Tibial nerve (tissue), 4 donors: Measurements from ENCODE around the gene IBA57. TPM values are rescaled to one million over a fixed set of nuclear protein-coding genes. Genes with fewer than 3 reads are reported as not detected.
"Not testable (repeated sequence)": the region's sequence is repeated elsewhere in the genome, so short reads cannot be mapped to it uniquely, and the experiment has no call there.

Experiments used
- DNase-seq, 2 donors: peaks; one replicate each; pipeline ENCODE4 v3.0.0-alpha.2; 2019; ENCODE audit warnings: low spot score in 2 of 2
- H3K27ac ChIP-seq, 4 donors: fragments of 200-600 bp; sonication (generic) in 3 of 4; one replicate each; pipeline ENCODE4 v1.5.1; 2017 to 2019; ENCODE audit warnings: mild to moderate bottlenecking in 1 of 4
- H3K27me3 ChIP-seq, 2 donors: fragments of 200-600 bp; sonication (generic) in 1 of 2; one replicate each; pipeline versions ENCODE4 v1.5.1 to v1.6.0; 2017 to 2019
- H3K36me3 ChIP-seq, 3 donors: fragments of 200-600 bp; sonication (generic); one replicate each; pipeline ENCODE4 v1.5.1; 2018 to 2019
- H3K4me1 ChIP-seq, 4 donors: fragments of 200-600 bp; sonication (generic) in 3 of 4; one replicate each; pipeline ENCODE4 v1.5.1; 2017 to 2019
- H3K4me3 ChIP-seq, 4 donors: fragments of 200-600 bp; sonication (generic) in 3 of 4; one replicate each; pipeline ENCODE4 v1.5.1; 2017 to 2019; ENCODE audit warnings: mild to moderate bottlenecking in 1 of 4, moderate library complexity in 1 of 4
- H3K9me3 ChIP-seq, 4 donors: fragments of 200-600 bp; sonication (generic) in 3 of 4; one replicate each; pipeline ENCODE4 v1.5.1; 2017 to 2019
- CTCF ChIP-seq, 5 experiments: fragments of 200-600 bp in 3 of 5; fragments of 450-650 bp in 2 of 5; sonication (generic) in 3 of 5; IDR thresholded peaks; one replicate each; pipeline ENCODE4 v1.5.1; 2016 to 2019; ENCODE audit warnings: antibody characterized with exemption in 5 of 5, mild to moderate bottlenecking in 3 of 5, moderate library complexity in 2 of 5
- EP300 ChIP-seq, 2 donors: sonication (generic); formaldehyde crosslinking; IDR thresholded peaks; one replicate each; pipeline ENCODE4 v1.6.1; 2017; ENCODE audit warnings: antibody characterized with exemption in 2 of 2, mild to moderate bottlenecking in 1 of 2
- POLR2A ChIP-seq, 2 donors: fragments of 450-650 bp; IDR thresholded peaks; one replicate each; pipeline ENCODE4 v1.6.1; 2017; ENCODE audit warnings: antibody characterized with exemption in 2 of 2, mild to moderate bottlenecking in 2 of 2, moderate library complexity in 2 of 2
- WGBS, 2 donors: methylation state at CpG; one replicate each; pipeline ENCODE4 v1.1.5; 2018; 5-methylcytosine and 5-hydroxymethylcytosine counted together
- total RNA-seq, 4 donors: library from RNA; depleted of rRNA; stranded (reverse); fragments of >200 nt; gene quantifications; one replicate each; pipeline ENCODE4 v1.1.0, GENCODE V29; 2016

IBA57 gene
- total RNA-seq, 4 donors from 2014 or later, result 5.5 to 17.8 (median 9.2) TPM

- no peak overlapping the region for H3K4me3 ChIP-seq
- H3K36me3 ChIP-seq, result peaks cover 0 to 14% (median 0%) of the 10 kb centered on the region in 3 donors
- H3K4me1 ChIP-seq, result peaks cover 0 to 15% (median 4%) of the 10 kb centered on the region in 4 donors
- peaks cover 0 to 6% of the 10 kb centered on the region in 2 donors for H3K27me3 ChIP-seq
- no peak overlapping the region for H3K27ac ChIP-seq
- H3K9me3 ChIP-seq, result no peaks in the 10 kb centered on the region
- TF ChIP-seq CTCF (IDR thresholded peaks at IDR 0.05) (peak in 1 of 5 experiments; percentile 6), POLR2A (IDR thresholded peaks at IDR 0.05) (no peak), EP300 (IDR thresholded peaks at IDR 0.05) (no peak)
- 63 to 66% methylated on average over 14 of the region's 14 CpGs for WGBS, 2 donors
- DNase-seq, result no peak
Measured at GRCh38 chr1:228217551-228218344, 52.1 kb downstream of the IBA57 start.

GRCh38 chr1:228218513-228219244 lies 53.1 kb downstream of the IBA57 start:
- Histone ChIP-seq H3K9me3 (peaks cover 0 to under 1% (median 0%) of the 10 kb centered on the region in 4 donors), H3K27me3 (no peaks in the 10 kb centered on the region), H3K36me3 (peaks cover 0 to 14% (median 0%) of the 10 kb centered on the region in 3 donors), H3K4me3 (no peak overlapping the region), H3K4me1 (peaks cover 0 to 6% (median 2%) of the 10 kb centered on the region in 4 donors), H3K27ac (no peak overlapping the region)
- no peak for TF ChIP-seq POLR2A (IDR thresholded peaks at IDR 0.05)
- no peak for TF ChIP-seq CTCF (IDR thresholded peaks at IDR 0.05)
- TF ChIP-seq EP300 (IDR thresholded peaks at IDR 0.05), result no peak
- DNase-seq, result no peak
- 77 to 78% methylated on average over 12 of the region's 14 CpGs for WGBS, 2 donors

- Histone ChIP-seq H3K27ac (no peak overlapping the region), H3K27me3 (no peaks in the 10 kb centered on the region), H3K4me3 (no peak overlapping the region), H3K4me1 (no peaks in the 10 kb centered on the region), H3K9me3 (peaks cover 0 to 7% (median 0%) of the 10 kb centered on the region in 4 donors), H3K36me3 (peaks cover 0 to 21% (median 0%) of the 10 kb centered on the region in 3 donors)
- DNase-seq, result no peak
- TF ChIP-seq CTCF (IDR thresholded peaks at IDR 0.05), result no peak
- TF ChIP-seq EP300 (IDR thresholded peaks at IDR 0.05), result no peak
- TF ChIP-seq POLR2A (IDR thresholded peaks at IDR 0.05), result no peak
- WGBS, 2 donors, result 91 to 94% methylated on average over 12 to 15 of the region's 16 CpGs
Measured at GRCh38 chr1:228219245-228219961, 53.8 kb downstream of the IBA57 start.

GRCh38 chr1:228219962-228220780 lies 54.6 kb downstream of the IBA57 start:
- Histone ChIP-seq H3K4me1 (no peaks in the 10 kb centered on the region), H3K27ac (no peak overlapping the region), H3K27me3 (no peaks in the 10 kb centered on the region), H3K36me3 (peaks cover 0 to 29% (median 0%) of the 10 kb centered on the region in 3 donors), H3K9me3 (peaks cover 0 to 15% (median 0%) of the 10 kb centered on the region in 4 donors), H3K4me3 (no peak overlapping the region)
- no peak for DNase-seq
- 91 to 96% methylated on average over 26 to 27 of the region's 28 CpGs for WGBS, 2 donors
- TF ChIP-seq CTCF (IDR thresholded peaks at IDR 0.05), result no peak
- no peak for TF ChIP-seq EP300 (IDR thresholded peaks at IDR 0.05)
- no peak for TF ChIP-seq POLR2A (IDR thresholded peaks at IDR 0.05)

- DNase-seq, H3K4me1 ChIP-seq, H3K27ac ChIP-seq, H3K4me3 ChIP-seq, H3K27me3 ChIP-seq: not testable (repeated sequence)
- WGBS, 2 donors, result 93 to 94% methylated on average over 9 of the region's 9 CpGs
- Histone ChIP-seq H3K9me3 (peaks cover 0 to 21% (median 0%) of the 10 kb centered on the region in 4 donors), H3K36me3 (peaks cover 0 to 34% (median 0%) of the 10 kb centered on the region in 3 donors)
Measured at GRCh38 chr1:228221097-228221496, 55.5 kb downstream of the IBA57 start.
